HepG2 (cell line): ENCODE data around the gene GTF2A1. TPM values are rescaled to one million over a fixed set of nuclear protein-coding genes. Genes with fewer than 3 reads are reported as not detected.
A peak's percentile ranks its signal among the peaks of the same experiment; 100 is the strongest.

Source experiments
- BCL3 ChIP-seq: sonication (generic); formaldehyde crosslinking; IDR thresholded peaks from 2 replicates; pipeline ENCODE4 v1.5.1; 2020; ENCODE audit warnings: mild to moderate bottlenecking, missing genetic modification reagents, moderate library complexity
- CEBPZ ChIP-seq: IDR thresholded peaks from 2 replicates; pipeline ENCODE4 v1.6.1; 2012; ENCODE audit warnings: low read length, improper control_type of control experiment
- CREM ChIP-seq, 2 experiments: sonication (generic) in 1 of 2; formaldehyde crosslinking in 1 of 2; IDR thresholded peaks; 2 replicates each; pipeline versions ENCODE4 v1.4.0 to v1.6.1; 2016 to 2020; ENCODE audit warnings: antibody characterized with exemption in 1 of 2, mild to moderate bottlenecking in 1 of 2, missing genetic modification reagents in 1 of 2
- KDM5B ChIP-seq: sonication (generic); formaldehyde crosslinking; IDR thresholded peaks from 2 replicates; pipeline ENCODE4 v1.4.0; 2020; ENCODE audit warnings: missing genetic modification reagents, mild to moderate bottlenecking, borderline replicate concordance
- MAZ ChIP-seq, 2 experiments: sonication (generic) in 1 of 2; formaldehyde crosslinking in 1 of 2; IDR thresholded peaks; 2 replicates each; pipeline versions ENCODE4 v1.5.0 to v1.6.1; 2012 to 2020; ENCODE audit warnings: low read depth in 2 of 2, mild to moderate bottlenecking in 2 of 2, borderline replicate concordance in 1 of 2, improper control_type of control experiment in 1 of 2, low read length in 1 of 2, missing genetic modification reagents in 1 of 2, moderate library complexity in 1 of 2
- MZF1 ChIP-seq: sonication (generic); formaldehyde crosslinking; IDR thresholded peaks from 2 replicates; pipeline ENCODE4 v1.8.1; 2023; ENCODE audit warnings: mild to moderate bottlenecking, missing genetic modification reagents, borderline replicate concordance
- ZKSCAN1 ChIP-seq: fragments of 150-350 bp; IDR thresholded peaks from 2 replicates; pipeline ENCODE4 v1.6.1; 2014; ENCODE audit warnings: low read length
- ZNF280D ChIP-seq: sonication (generic); formaldehyde crosslinking; IDR thresholded peaks from 2 replicates; pipeline ENCODE4 v1.5.1; 2020; ENCODE audit warnings: mild to moderate bottlenecking, missing genetic modification reagents
- ZNF317 ChIP-seq: sonication (generic); formaldehyde crosslinking; IDR thresholded peaks from 2 replicates; pipeline ENCODE4 v1.5.0; 2020; ENCODE audit warnings: mild to moderate bottlenecking, missing genetic modification reagents
- ZNF672 ChIP-seq: sonication (generic); formaldehyde crosslinking; IDR thresholded peaks from 2 replicates; pipeline ENCODE4 v1.8.1; 2022; ENCODE audit warnings: missing genetic modification reagents
- polyA plus RNA-seq, 8 experiments: library from polyadenylated mRNA; depleted of rRNA in 3 of 8; stranded (reverse) in 7 of 8; unstranded in 1 of 8; fragments of >200 nt; fragmentation: Illumina TruSeq in 4 of 8; extraction: Trizol in 4 of 8; gene quantifications; 2 replicates each; pipeline versions ENCODE4 v1.2.1 to v1.2.3, GENCODE V29; 2011 to 2016; ENCODE audit warnings: low read depth in 4 of 8, missing spikeins in 1 of 8, mixed read lengths in 1 of 8; ENCODE audit not compliant: insufficient read depth in 1 of 8
- total RNA-seq, 5 experiments: library from RNA; depleted of rRNA; stranded (reverse); fragments of >200 nt; fragmentation: Illumina TruSeq; extraction: Trizol; gene quantifications; 2 replicates each; pipeline ENCODE4 v1.2.3, GENCODE V29; 2016; ENCODE audit warnings: low read depth in 1 of 5
- TF ChIP-seq, protein P1 (sequence below): sonication (generic); formaldehyde crosslinking; IDR thresholded peaks from 2 replicates; pipeline ENCODE4 v1.4.0; 2020; ENCODE audit warnings: missing genetic modification reagents
- TF ChIP-seq, protein P2 (sequence below): sonication (generic); formaldehyde crosslinking; IDR thresholded peaks from 2 replicates; pipeline ENCODE4 v1.9.0; 2022; ENCODE audit warnings: low read depth, missing genetic modification reagents
- TF ChIP-seq, protein P3 (sequence below): sonication (generic); formaldehyde crosslinking; IDR thresholded peaks from 2 replicates; pipeline ENCODE4 v1.4.0; 2020; ENCODE audit warnings: missing genetic modification reagents

Gene GTF2A1
- total and polyA plus RNA-seq, 2 of the 13 experiments (the other 11 are each of a cell fraction or from before 2014, with no cell fraction given), result 14.9 to 17.5 TPM

DNA sequence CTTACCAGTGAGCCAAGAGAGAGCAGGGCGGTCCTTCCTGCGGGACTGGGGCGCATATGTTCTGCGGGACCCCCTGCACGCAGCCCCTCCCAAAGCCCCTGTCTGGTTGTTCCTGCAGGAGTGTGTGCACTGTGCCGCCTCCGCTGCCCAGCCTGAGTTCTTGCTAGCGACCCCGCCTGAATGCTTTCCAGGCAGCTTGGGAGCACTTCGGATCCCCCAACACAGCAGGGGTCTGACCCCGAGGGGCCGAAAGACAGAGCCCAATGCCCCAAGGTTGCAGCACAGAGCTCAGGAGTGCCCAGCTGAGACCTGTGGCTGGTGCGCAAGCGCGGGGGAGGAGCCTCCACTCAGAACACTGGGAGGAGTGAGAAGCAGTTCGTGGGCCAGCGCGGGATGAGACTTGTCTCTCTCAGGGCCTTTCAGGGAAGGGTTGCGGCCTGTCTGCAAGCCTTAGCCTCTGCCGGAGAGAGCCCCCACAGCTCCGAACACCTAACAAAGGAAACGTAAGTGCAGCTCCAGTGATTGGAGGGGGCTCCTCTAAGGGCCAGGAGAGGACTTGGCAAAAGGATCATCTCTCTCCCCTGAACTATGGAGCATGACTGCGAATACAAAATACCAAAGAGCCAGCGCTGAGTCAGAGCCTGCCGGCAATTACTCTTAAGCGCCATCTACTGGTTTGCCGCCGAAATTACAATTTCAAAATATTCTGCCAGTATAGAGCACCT lies 50.5 kb downstream of the GTF2A1 start (continued):
- TF ChIP-seq ZNF280D (CRISPR knock-in tag) (no peak), BCL3 (CRISPR knock-in tag) (peak; percentile 29; the same call in 1 of the 2 replicates), CEBPZ (no peak), CREM (IDR thresholded peaks at IDR 0.05) (peak; percentile 18; the same call in 1 of the 2 replicates), CREM (CRISPR knock-in tag; IDR thresholded peaks at IDR 0.05) (no peak), MZF1 (CRISPR knock-in tag) (no peak), ZNF317 (CRISPR knock-in tag) (peak; percentile 26; the same call in 1 of the 2 replicates), ZNF672 (CRISPR knock-in tag) (no peak), KDM5B (CRISPR knock-in tag) (peak; percentile 54; the same call in 1 of the 2 replicates), ZKSCAN1 (no peak), MAZ (IDR thresholded peaks at IDR 0.05; ENCODE audit: borderline replicate concordance, low read depth, low read length) (0 out of 2 replicates have a peak, but pooled peaks have one; percentile 27), MAZ (CRISPR knock-in tag; IDR thresholded peaks at IDR 0.05; ENCODE audit: low read depth) (no peak)
- TF ChIP-seq, protein P1, sequence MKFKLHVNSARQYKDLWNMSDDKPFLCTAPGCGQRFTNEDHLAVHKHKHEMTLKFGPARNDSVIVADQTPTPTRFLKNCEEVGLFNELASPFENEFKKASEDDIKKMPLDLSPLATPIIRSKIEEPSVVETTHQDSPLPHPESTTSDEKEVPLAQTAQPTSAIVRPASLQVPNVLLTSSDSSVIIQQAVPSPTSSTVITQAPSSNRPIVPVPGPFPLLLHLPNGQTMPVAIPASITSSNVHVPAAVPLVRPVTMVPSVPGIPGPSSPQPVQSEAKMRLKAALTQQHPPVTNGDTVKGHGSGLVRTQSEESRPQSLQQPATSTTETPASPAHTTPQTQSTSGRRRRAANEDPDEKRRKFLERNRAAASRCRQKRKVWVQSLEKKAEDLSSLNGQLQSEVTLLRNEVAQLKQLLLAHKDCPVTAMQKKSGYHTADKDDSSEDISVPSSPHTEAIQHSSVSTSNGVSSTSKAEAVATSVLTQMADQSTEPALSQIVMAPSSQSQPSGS (CRISPR knock-in tag), result no peak
- TF ChIP-seq, protein P2, sequence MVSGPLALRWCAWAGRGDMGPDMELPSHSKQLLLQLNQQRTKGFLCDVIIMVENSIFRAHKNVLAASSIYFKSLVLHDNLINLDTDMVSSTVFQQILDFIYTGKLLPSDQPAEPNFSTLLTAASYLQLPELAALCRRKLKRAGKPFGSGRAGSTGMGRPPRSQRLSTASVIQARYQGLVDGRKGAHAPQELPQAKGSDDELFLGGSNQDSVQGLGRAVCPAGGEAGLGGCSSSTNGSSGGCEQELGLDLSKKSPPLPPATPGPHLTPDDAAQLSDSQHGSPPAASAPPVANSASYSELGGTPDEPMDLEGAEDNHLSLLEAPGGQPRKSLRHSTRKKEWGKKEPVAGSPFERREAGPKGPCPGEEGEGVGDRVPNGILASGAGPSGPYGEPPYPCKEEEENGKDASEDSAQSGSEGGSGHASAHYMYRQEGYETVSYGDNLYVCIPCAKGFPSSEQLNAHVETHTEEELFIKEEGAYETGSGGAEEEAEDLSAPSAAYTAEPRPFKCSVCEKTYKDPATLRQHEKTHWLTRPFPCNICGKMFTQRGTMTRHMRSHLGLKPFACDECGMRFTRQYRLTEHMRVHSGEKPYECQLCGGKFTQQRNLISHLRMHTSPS, result no peak
- TF ChIP-seq, protein P3, sequence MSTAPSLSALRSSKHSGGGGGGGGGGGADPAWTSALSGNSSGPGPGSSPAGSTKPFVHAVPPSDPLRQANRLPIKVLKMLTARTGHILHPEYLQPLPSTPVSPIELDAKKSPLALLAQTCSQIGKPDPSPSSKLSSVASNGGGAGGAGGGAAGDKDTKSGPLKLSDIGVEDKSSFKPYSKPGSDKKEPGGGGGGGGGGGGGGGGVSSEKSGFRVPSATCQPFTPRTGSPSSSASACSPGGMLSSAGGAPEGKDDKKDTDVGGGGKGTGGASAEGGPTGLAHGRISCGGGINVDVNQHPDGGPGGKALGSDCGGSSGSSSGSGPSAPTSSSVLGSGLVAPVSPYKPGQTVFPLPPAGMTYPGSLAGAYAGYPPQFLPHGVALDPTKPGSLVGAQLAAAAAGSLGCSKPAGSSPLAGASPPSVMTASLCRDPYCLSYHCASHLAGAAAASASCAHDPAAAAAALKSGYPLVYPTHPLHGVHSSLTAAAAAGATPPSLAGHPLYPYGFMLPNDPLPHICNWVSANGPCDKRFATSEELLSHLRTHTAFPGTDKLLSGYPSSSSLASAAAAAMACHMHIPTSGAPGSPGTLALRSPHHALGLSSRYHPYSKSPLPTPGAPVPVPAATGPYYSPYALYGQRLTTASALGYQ (CRISPR knock-in tag), result no peak; the same call in 1 of the 2 replicates
